Trophoblast cell (in vitro differentiated cells and primary cell): ENCODE data around the gene LRP5.

ENCODE experiments used
- DNase-seq, 2 donors: peaks; one replicate each; pipeline ENCODE4 v3.0.0-alpha.2; 2016
- H2AFZ ChIP-seq: 2 replicates; pipeline ENCODE4 v1.6.1; 2013; ENCODE audit warnings: low read length, moderate library complexity, mild to moderate bottlenecking; ENCODE audit not compliant: insufficient read depth, poor library complexity
- H2AK5ac ChIP-seq: 2 replicates; pipeline ENCODE4 v1.6.1; 2013; ENCODE audit warnings: mild to moderate bottlenecking, low read length
- H2BK120ac ChIP-seq: 2 replicates; pipeline ENCODE4 v1.6.1; 2013; ENCODE audit warnings: low read length, mild to moderate bottlenecking, moderate library complexity; ENCODE audit not compliant: insufficient read depth, poor library complexity
- H2BK12ac ChIP-seq: 2 replicates; pipeline ENCODE4 v1.6.1; 2013; ENCODE audit warnings: mild to moderate bottlenecking, low read length, moderate library complexity
- H2BK5ac ChIP-seq: 2 replicates; pipeline ENCODE4 v1.6.1; 2013; ENCODE audit warnings: low read length, low read depth, moderate library complexity, mild to moderate bottlenecking; ENCODE audit not compliant: poor library complexity
- H3K14ac ChIP-seq: 2 replicates; pipeline ENCODE4 v1.6.1; 2013; ENCODE audit warnings: mild to moderate bottlenecking, low read length
- H3K18ac ChIP-seq: 2 replicates; pipeline ENCODE4 v1.6.1; 2013; ENCODE audit warnings: mild to moderate bottlenecking, low read length
- H3K23ac ChIP-seq: 2 replicates; pipeline ENCODE4 v1.6.1; 2013; ENCODE audit warnings: low read length
- H3K27ac ChIP-seq: 2 replicates; pipeline ENCODE4 v1.5.1; 2013; ENCODE audit warnings: low read depth, mild to moderate bottlenecking, inconsistent platforms, low read length, moderate library complexity
- H3K27me3 ChIP-seq: 2 replicates; pipeline ENCODE4 v1.6.1; 2013; ENCODE audit warnings: inconsistent platforms, mild to moderate bottlenecking, low read length, moderate library complexity; ENCODE audit not compliant: insufficient read depth
- H3K36me3 ChIP-seq, 2 experiments: 1 replicate in 1 of 2; 2 replicates in 1 of 2; pipeline ENCODE4 v1.6.1; 2013; ENCODE audit warnings: low read length in 2 of 2, mild to moderate bottlenecking in 2 of 2, moderate library complexity in 1 of 2; ENCODE audit not compliant: insufficient read depth in 2 of 2, control insufficient read depth in 1 of 2
- H3K4ac ChIP-seq: 2 replicates; pipeline ENCODE4 v1.6.1; 2013; ENCODE audit warnings: low read depth, mild to moderate bottlenecking, low read length, moderate library complexity
- H3K4me1 ChIP-seq, 2 experiments: 1 replicate in 1 of 2; 2 replicates in 1 of 2; pipeline ENCODE4 v1.6.1; 2013; ENCODE audit warnings: low read length in 2 of 2, mild to moderate bottlenecking in 2 of 2, moderate library complexity in 1 of 2; ENCODE audit not compliant: insufficient read depth in 2 of 2, control insufficient read depth in 1 of 2
- H3K4me2 ChIP-seq: 2 replicates; pipeline ENCODE4 v1.6.1; 2013; ENCODE audit warnings: inconsistent platforms, mild to moderate bottlenecking, low read length, moderate library complexity
- H3K4me3 ChIP-seq: 2 replicates; pipeline ENCODE4 v1.5.1; 2013; ENCODE audit warnings: mild to moderate bottlenecking, low read depth, low read length, inconsistent platforms
- H3K79me1 ChIP-seq: one replicate; pipeline ENCODE4 v1.6.1; 2013; ENCODE audit warnings: low read length
- H3K79me2 ChIP-seq: 2 replicates; pipeline ENCODE4 v1.6.1; 2013; ENCODE audit warnings: low read length, mild to moderate bottlenecking; ENCODE audit not compliant: control insufficient read depth, insufficient read depth, poor library complexity
- H3K9ac ChIP-seq: 2 replicates; pipeline ENCODE4 v1.6.1; 2013; ENCODE audit warnings: mild to moderate bottlenecking, low read length
- H3K9me3 ChIP-seq: 2 replicates; pipeline ENCODE4 v1.6.1; 2013; ENCODE audit warnings: low read depth, mild to moderate bottlenecking, control low read depth, inconsistent platforms, low read length; ENCODE audit not compliant: insufficient read depth
- H4K12ac ChIP-seq: 2 replicates; pipeline ENCODE4 v1.6.1; 2013; ENCODE audit warnings: low read depth, mild to moderate bottlenecking, low read length, moderate library complexity
- H4K8ac ChIP-seq: 2 replicates; pipeline ENCODE4 v1.6.1; 2013; ENCODE audit warnings: low read depth, mild to moderate bottlenecking, low read length, moderate library complexity
- H4K91ac ChIP-seq: one replicate; pipeline ENCODE4 v1.6.1; 2013; ENCODE audit warnings: low read depth, mild to moderate bottlenecking, low read length, moderate library complexity
- whole genome bisulfite sequencing: extraction: QIAGEN DNeasy Blood & Tissue Kit; methylation state at CpG from one replicate; pipeline ENCODE4 v1.1.7; 2013; ENCODE audit warnings: missing lambda C conversion rate; ENCODE audit not compliant: insufficient read length, insufficient coverage; ENCODE audit errors: extremely low coverage; 5-methylcytosine and 5-hydroxymethylcytosine counted together

The LRP5 gene

DNA sequence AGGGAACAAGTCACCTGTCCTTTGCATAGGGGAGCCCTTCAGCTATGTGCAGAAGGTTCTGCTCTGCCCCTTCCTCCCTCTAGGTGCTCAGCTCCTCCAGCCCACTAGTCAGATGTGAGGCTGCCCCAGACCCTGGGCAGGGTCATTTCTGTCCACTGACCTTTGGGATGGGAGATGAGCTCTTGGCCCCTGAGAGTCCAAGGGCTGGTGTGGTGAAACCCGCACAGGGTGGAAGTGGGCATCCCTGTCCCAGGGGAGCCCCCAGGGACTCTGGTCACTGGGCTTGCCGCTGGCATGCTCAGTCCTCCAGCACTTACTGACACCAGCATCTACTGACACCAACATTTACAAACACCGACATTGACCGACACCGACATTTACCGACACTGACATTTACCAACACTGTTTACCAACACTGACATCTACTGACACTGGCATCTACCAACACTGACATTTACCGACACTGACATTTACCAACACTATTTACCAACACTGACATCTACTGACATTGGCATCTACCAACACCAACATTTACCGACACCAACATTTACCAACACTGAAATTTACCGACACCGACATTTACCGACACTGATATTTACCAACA is 76.3 kb downstream of the LRP5 start:
- Histone ChIP-seq H3K4ac (no peak overlapping the region), H3K9me3 (peaks cover 9% of the 10 kb centered on the region), H3K27ac (no peak overlapping the region), H3K14ac (no peak overlapping the region), H3K23ac (no peak overlapping the region), H2BK12ac (no peak overlapping the region), H3K79me1 (no peaks in the 10 kb centered on the region), H2BK120ac (no peak overlapping the region), H3K4me1 (no peaks in the 10 kb centered on the region), H3K4me2 (no peak overlapping the region), H4K12ac (no peak overlapping the region), H3K4me3 (no peak overlapping the region), H2AK5ac (no peak overlapping the region), H4K91ac (no peak overlapping the region), H4K8ac (no peak overlapping the region), H3K9ac (no peak overlapping the region), H3K18ac (no peak overlapping the region), H2AFZ (no peak overlapping the region), H3K79me2 (no peaks in the 10 kb centered on the region), H2BK5ac (no peak overlapping the region), H3K27me3 (no peaks in the 10 kb centered on the region), H3K36me3 (peaks cover 15 to 21% of the 10 kb centered on the region in 2 experiments)
- DNase-seq: no peak
- no CpG with 5 or more reads among the region's 11 CpGs for WGBS

DNA sequence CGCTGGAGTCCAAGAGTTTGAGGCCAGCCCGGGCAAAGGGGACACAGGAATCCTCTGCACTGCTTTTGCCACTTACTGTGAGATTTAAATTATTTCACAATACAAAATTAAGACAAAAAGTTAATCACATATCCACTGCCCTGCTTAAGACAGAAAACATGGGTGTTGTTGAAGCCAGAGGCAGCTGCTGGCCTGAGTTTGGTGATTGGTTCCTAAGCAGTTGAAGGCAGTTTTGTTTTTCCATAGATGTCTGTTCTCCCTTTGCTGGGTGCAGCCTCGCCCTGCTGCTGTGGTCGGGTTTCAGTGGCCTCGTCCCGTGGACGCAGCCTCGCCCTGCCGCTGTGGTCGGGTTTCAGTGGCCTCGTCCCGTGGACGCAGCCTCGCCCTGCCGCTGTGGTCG is 77.9 kb downstream of the LRP5 start:
- Histone ChIP-seq H3K27me3 (no peaks in the 10 kb centered on the region), H2BK5ac (no peak overlapping the region), H3K9ac (no peak overlapping the region), H2BK120ac (no peak overlapping the region), H3K9me3 (peaks cover 6% of the 10 kb centered on the region), H3K4ac (no peak overlapping the region), H3K79me2 (no peaks in the 10 kb centered on the region), H3K36me3 (peaks cover 15 to 21% of the 10 kb centered on the region in 2 experiments), H4K91ac (no peak overlapping the region), H2AFZ (no peak overlapping the region), H3K4me1 (no peaks in the 10 kb centered on the region), H3K14ac (no peak overlapping the region), H3K4me3 (no peak overlapping the region), H2AK5ac (no peak overlapping the region), H3K18ac (no peak overlapping the region), H3K4me2 (no peak overlapping the region), H3K27ac (no peak overlapping the region), H3K23ac (no peak overlapping the region), H3K79me1 (no peaks in the 10 kb centered on the region), H4K8ac (no peak overlapping the region), H2BK12ac (no peak overlapping the region), H4K12ac (no peak overlapping the region)
- DNase-seq: no peak
- WGBS: no CpG with 5 or more reads among the region's 16 CpGs

DNA sequence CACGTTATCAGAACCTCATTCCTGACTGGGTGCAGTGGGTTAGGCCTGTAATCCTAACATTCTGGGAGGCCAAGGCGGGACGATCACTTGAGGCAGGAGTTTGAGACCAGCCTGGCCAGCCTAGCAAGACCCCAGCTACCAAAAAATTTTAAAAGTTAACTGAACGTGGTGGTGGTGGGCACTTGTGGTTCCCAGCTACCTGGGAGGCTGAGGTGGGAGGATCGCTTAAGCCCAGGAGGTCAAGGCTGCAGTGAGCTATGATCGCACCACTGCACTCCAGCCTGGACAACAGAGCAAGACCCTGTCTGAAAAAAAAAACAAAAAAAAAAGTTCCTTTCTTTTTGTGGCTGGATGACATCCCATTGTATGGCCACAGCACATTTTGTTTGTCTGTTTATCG is 80.4 kb downstream of the LRP5 start:
- no peak for DNase-seq
- no peak overlapping the region for H4K91ac ChIP-seq
- peaks cover 2% of the 10 kb centered on the region for H3K9me3 ChIP-seq
- no peak overlapping the region for H4K12ac ChIP-seq
- H3K27ac ChIP-seq: no peak overlapping the region
- H3K4me1 ChIP-seq: no peaks in the 10 kb centered on the region
- H2BK5ac ChIP-seq: no peak overlapping the region
- no peak overlapping the region for H3K4me2 ChIP-seq
- H3K4me3 ChIP-seq: no peak overlapping the region
- no peak overlapping the region for H3K14ac ChIP-seq
- no peak overlapping the region for H2BK120ac ChIP-seq
- H3K79me2 ChIP-seq: no peaks in the 10 kb centered on the region
- no peak overlapping the region for H2AK5ac ChIP-seq
- no peak overlapping the region for H4K8ac ChIP-seq
- H3K79me1 ChIP-seq: no peaks in the 10 kb centered on the region
- no peak overlapping the region for H3K18ac ChIP-seq
- H3K9ac ChIP-seq: no peak overlapping the region
- H3K4ac ChIP-seq: no peak overlapping the region
- H2BK12ac ChIP-seq: no peak overlapping the region
- H3K27me3 ChIP-seq: no peaks in the 10 kb centered on the region
- no CpG with 5 or more reads among the region's 7 CpGs for WGBS
- H3K36me3 ChIP-seq: peaks cover 6 to 11% of the 10 kb centered on the region in 2 experiments
- no peak overlapping the region for H2AFZ ChIP-seq
- H3K23ac ChIP-seq: no peak overlapping the region

DNA sequence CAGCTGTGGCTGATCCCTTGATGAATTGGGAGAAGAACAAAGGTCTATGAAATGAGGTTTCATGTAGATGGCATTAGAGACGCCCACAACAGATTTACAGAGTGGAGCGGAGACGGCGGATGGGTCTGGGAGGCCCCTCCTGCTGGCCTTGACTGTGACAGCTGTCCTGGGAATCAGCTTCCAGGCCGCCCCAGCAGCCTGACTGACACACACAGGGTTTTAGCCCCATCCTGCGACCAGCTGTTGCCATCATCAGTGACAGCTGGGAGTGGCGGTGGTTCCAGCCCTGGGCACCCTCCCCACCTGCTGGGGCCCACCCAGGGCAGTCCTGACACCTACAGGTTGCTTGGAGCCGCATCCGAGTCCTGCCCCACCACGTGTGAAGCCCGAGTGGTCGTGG is 84.1 kb downstream of the LRP5 start:
- WGBS: no CpG with 5 or more reads among the region's 12 CpGs
- Histone ChIP-seq H4K12ac (no peak overlapping the region), H3K23ac (no peak overlapping the region), H2AK5ac (no peak overlapping the region), H2BK120ac (no peak overlapping the region), H3K79me2 (no peaks in the 10 kb centered on the region), H3K79me1 (no peaks in the 10 kb centered on the region), H3K18ac (no peak overlapping the region), H2AFZ (no peak overlapping the region), H4K8ac (no peak overlapping the region), H3K4me3 (no peak overlapping the region), H3K36me3 (no peaks in the 10 kb centered on the region), H2BK5ac (no peak overlapping the region), H3K4me2 (no peak overlapping the region), H3K9me3 (peaks cover 2% of the 10 kb centered on the region), H3K4ac (no peak overlapping the region), H3K4me1 (no peaks in the 10 kb centered on the region), H3K27ac (no peak overlapping the region), H4K91ac (no peak overlapping the region), H2BK12ac (no peak overlapping the region), H3K9ac (no peak overlapping the region), H3K27me3 (no peaks in the 10 kb centered on the region), H3K14ac (no peak overlapping the region)
- DNase-seq: no peak
